Esophagus squamous epithelium (tissue), 5 donors: Measurements from ENCODE around the gene L1CAM. TPM values are rescaled to one million over a fixed set of nuclear protein-coding genes. Genes with fewer than 3 reads are reported as not detected.
A peak's percentile ranks its signal among the peaks of the same experiment; 100 is the strongest.

Experiments
- DNase-seq: peaks from one replicate; lab custom pipeline; 2025; lab: John Stamatoyannopoulos, UW
- H3K27ac ChIP-seq, 4 donors: fragments of 200-600 bp; sonication (generic); one replicate each; pipeline ENCODE4 v1.5.1; 2016 to 2019; ENCODE audit warnings: mild to moderate bottlenecking in 1 of 4
- H3K27me3 ChIP-seq, 4 donors: fragments of 200-600 bp; sonication (generic); 1 replicate in 3 of 4; 2 replicates in 1 of 4; pipeline versions ENCODE4 v1.5.1 to v1.6.0; 2017 to 2021; ENCODE audit warnings: antibody characterized with exemption in 1 of 4
- H3K36me3 ChIP-seq, 3 donors: fragments of 200-600 bp; sonication (generic); one replicate each; pipeline ENCODE4 v1.5.1; 2016 to 2019
- H3K4me1 ChIP-seq, 3 donors: fragments of 200-600 bp; sonication (generic); one replicate each; pipeline ENCODE4 v1.5.1; 2017 to 2019
- H3K4me3 ChIP-seq, 4 donors: fragments of 200-600 bp; sonication (generic); 1 replicate in 3 of 4; 2 replicates in 1 of 4; pipeline ENCODE4 v1.5.1; 2016 to 2019; ENCODE audit warnings: mild to moderate bottlenecking in 2 of 4, moderate library complexity in 1 of 4
- H3K9me3 ChIP-seq, 3 donors: fragments of 200-600 bp; sonication (generic); one replicate each; pipeline ENCODE4 v1.5.1; 2016 to 2019
- CTCF ChIP-seq, 6 experiments: fragments of 450-650 bp in 4 of 6; fragments of 200-600 bp in 2 of 6; sonication (generic) in 2 of 6; IDR thresholded peaks; one replicate each; pipeline ENCODE4 v1.5.1; 2016 to 2019; ENCODE audit warnings: antibody characterized with exemption in 6 of 6, mild to moderate bottlenecking in 4 of 6, moderate library complexity in 4 of 6
- POLR2A ChIP-seq, 4 donors: fragments of 450-650 bp; IDR thresholded peaks; one replicate each; pipeline ENCODE4 v1.6.1; 2017; ENCODE audit warnings: antibody characterized with exemption in 4 of 4, mild to moderate bottlenecking in 4 of 4, moderate library complexity in 3 of 4
- WGBS, 2 donors: methylation state at CpG; one replicate each; pipeline ENCODE4 v1.1.5; 2018; 5-methylcytosine and 5-hydroxymethylcytosine counted together
- intact Hi-C: fragments of 100-400 bp; cut with DNase I; formaldehyde crosslinking; loops from one replicate; pipeline ENCODE4 v1.15.0; 2022
- total RNA-seq, 4 donors: library from RNA; depleted of rRNA; stranded (reverse); fragments of >200 nt; gene quantifications; one replicate each; pipeline ENCODE4 v1.1.0, GENCODE V29; 2016
- donor health status: DM: yes; HTN: yes; CAD: no.

Gene L1CAM
- total RNA-seq, 4 donors from 2014 or later = 0.35 to 3.2 (median 1.3) TPM

DNA sequence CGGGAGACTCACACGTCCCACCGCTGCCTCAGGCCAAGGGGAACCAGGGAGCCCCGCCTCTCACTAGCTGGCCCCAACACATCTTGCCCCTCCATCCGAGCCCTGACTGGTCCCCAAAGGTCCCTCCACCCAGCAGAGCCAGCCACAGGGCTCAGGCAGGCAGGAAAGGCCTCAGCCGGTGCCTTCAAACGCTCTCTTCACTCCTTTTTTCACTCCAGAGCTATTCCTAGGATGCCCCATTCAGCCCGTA is 41.6 kb upstream of the L1CAM start:
- no peak for TF ChIP-seq POLR2A (IDR thresholded peaks at IDR 0.05)
- no peak for TF ChIP-seq CTCF (IDR thresholded peaks at IDR 0.05)
- Histone ChIP-seq H3K36me3 (peaks cover 0 to 31% (median 0%) of the 10 kb centered on the region in 3 donors), H3K27ac (peak overlapping the region; percentile 95 to 98 (median 97)), H3K27me3 (no peaks in the 10 kb centered on the region), H3K9me3 (no peaks in the 10 kb centered on the region), H3K4me3 (peak overlapping the region; percentile 46 to 78 (median 58)), H3K4me1 (peaks cover 19 to 58% (median 22%) of the 10 kb centered on the region in 3 donors)
- intact Hi-C loops = no loop called here
- 3 to 26% methylated on average over 5 to 7 of the region's 8 CpGs for WGBS, 2 donors
- no peak for DNase-seq

DNA sequence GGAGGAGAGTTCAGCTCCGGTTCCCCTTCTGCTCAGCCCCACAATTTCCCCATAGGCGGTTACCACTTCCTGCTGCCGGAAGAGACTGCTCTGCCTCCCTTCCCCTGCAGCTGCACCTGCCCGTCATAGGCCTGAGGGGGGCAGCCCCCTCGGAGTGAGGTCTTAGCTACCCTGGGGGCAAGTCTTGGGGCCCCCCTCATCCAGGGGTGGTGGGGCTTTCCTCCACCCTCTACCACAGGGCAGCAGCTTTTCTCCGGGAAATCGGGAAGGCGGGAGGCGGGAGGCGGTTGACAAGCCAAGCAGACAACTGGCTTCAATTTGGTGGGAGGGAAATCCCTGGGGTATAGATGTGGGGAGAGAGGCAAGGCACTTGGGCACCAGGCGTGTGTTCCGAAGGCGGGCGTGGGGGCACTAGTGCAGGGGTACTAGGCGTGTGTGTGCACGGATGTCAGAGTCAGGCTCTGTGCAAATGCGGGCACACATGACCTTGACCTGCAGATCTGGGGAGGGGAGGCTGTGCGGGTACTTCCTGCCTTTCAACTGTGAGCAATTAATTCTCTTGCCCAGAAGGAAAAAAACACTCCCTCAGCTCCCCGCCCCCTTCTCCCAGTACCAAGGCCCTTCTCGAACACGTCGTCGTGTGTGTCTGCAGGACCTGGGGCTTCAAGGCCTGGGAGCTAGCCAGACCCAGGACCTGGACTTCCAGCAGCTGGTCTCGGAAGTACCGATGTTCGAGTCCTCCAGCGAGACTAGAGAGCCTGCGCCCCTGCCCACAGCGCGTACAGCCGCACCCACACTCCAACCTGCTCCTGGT is 41.1 kb upstream of the L1CAM start:
- H3K36me3 ChIP-seq = peaks cover 0 to 26% (median 0%) of the 10 kb centered on the region in 3 donors
- peak overlapping the region; percentile 46 to 78 (median 58) for H3K4me3 ChIP-seq
- H3K27me3 ChIP-seq = no peaks in the 10 kb centered on the region
- intact Hi-C loops = no loop called here
- peak overlapping the region; percentile 95 to 98 (median 97) for H3K27ac ChIP-seq
- H3K4me1 ChIP-seq = peaks cover 19 to 60% (median 22%) of the 10 kb centered on the region in 3 donors
- no peaks in the 10 kb centered on the region for H3K9me3 ChIP-seq
- 52% methylated on average over 7 of the region's 31 CpGs; no CpG with 5 or more reads in 1 of the 2 donors for WGBS, 2 donors
- peak in 2 of 4 donors; percentile 13 to 52 for TF ChIP-seq POLR2A (IDR thresholded peaks at IDR 0.05)
- peak in 1 of 6 experiments; percentile 8 for TF ChIP-seq CTCF (IDR thresholded peaks at IDR 0.05)
- peak; percentile 31 for DNase-seq

- DNase-seq = no peak
- H3K36me3 ChIP-seq = peaks cover 0 to 21% (median 0%) of the 10 kb centered on the region in 3 donors
- peak overlapping the region; percentile 12 to 78 (median 58) for H3K4me3 ChIP-seq
- no peak for TF ChIP-seq CTCF (IDR thresholded peaks at IDR 0.05)
- no peak for TF ChIP-seq POLR2A (IDR thresholded peaks at IDR 0.05)
- peaks cover 23 to 66% (median 25%) of the 10 kb centered on the region in 3 donors for H3K4me1 ChIP-seq
- intact Hi-C loops = no loop called here
- no peaks in the 10 kb centered on the region for H3K9me3 ChIP-seq
- no CpG with 5 or more reads among the region's 4 CpGs for WGBS, 2 donors
- peak overlapping the region; percentile 95 to 98 (median 97) for H3K27ac ChIP-seq
- no peaks in the 10 kb centered on the region for H3K27me3 ChIP-seq
Observed at GRCh38 chrX:153926552-153926857, 40.5 kb upstream of the L1CAM start.

DNA sequence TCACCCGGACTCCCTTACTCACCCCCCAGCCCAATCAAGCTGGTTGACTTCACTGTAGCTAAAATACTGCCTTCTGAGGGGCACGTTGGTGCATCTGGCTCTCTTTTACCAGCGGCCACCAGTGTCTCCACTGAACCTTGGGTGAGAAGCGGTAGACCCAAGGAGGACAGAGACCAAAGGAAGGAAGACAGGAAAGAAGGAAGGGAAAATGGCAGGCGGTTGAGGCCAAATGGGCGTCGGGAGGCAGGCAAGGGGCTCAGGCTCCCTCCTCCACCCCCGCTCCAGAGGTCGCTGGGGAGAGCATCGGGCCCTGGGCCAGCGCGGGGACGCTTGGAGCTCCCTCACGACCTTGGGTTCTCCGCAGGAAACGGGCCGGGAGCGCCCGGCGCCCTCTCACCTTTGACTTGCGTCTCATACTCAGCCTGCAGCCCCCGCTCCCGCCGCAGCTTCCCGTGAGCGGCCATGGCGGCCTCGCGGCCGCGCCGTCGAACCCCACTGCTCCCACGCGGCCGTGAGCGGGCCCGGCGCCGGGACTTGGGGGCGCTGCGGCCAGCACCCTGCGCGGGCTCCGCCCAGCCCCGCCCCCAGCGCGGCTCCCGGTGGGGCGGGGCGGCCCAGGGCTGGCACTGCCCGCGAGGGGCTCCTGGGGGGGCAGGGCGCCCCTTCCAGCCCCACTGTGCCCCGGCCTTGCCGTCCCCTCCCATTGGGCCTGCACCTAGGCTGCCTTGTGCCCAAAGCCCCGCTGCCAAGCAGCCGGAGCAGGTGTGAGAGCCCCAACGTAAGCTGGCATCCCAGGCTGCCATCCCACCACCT is 40.0 kb upstream of the L1CAM start, which contains the start of gene ARHGAP4:
ARHGAP4 (minus strand) TSS at position 526 of the 813 bp plus-strand sequence; CDS start at position 464, 62 bp downstream.
- H3K27ac ChIP-seq = peak within 1 kb of the TSS; percentile 95 to 98 (median 97)
- DNase-seq = no peak
- H3K36me3 ChIP-seq = peaks cover 0 to 15% (median 0%) of the 10 kb centered on the region in 3 donors
- H3K4me3 ChIP-seq = peak within 1 kb of the TSS; percentile 12 to 78 (median 58)
- no peaks in the 10 kb centered on the region for H3K9me3 ChIP-seq
- WGBS, 2 donors = 44 to 48% methylated on average over 6 to 19 of the region's 59 CpGs
- H3K27me3 ChIP-seq = no peaks in the 10 kb centered on the region
- intact Hi-C loops = no loop called here
- TF ChIP-seq POLR2A (IDR thresholded peaks at IDR 0.05) = no peak
- TF ChIP-seq CTCF (IDR thresholded peaks at IDR 0.05) = no peak
- H3K4me1 ChIP-seq = peaks cover 28 to 72% (median 29%) of the 10 kb centered on the region in 3 donors
